ENCODE measurements around the gene CENPP.

- TF ChIP-seq CTCF (IDR thresholded peaks at IDR 0.05) (no peak), POLR2A (IDR thresholded peaks at IDR 0.05) (no peak)
Measured at GRCh38 chr9:92432350-92432749, 106.6 kb downstream of the CENPP start.
